Activated naive CD4-positive, alpha-beta T cell treated with anti-CD3 and anti-CD28 coated beads, Interleukin-2, amount 50 U/mL, for 16 hours (primary cell): ENCODE measurements around the gene EVC.

ENCODE experiments used
- DNase-seq: peaks from one replicate; pipeline ENCODE4 v3.0.0-alpha.2; 2020

The EVC gene

DNA sequence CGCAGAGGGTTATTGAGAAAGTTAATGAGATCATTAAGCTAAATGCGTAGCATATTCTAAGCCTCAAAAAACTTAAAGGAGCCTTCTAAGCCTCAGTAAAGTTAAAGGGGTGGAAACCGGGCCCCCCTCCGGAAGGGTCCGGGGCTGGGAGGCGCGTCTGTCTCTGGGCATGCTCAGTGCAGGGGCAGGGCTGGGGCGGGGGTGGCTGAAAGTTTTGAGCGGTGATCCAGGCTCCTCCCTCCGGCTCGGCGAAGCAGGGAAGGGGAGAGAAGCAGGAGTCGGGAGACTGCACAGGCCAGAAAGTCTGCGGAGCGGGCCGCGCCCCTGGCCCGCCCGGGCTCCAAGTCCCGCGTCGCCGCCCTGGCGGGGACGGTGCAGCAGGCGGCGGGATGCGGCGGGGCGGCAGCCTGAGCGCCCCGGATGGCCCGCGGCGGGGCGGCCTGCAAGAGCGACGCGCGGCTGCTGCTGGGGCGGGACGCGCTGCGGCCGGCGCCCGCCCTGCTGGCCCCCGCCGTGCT is at the start of gene EVC:
Gene EVC, plus strand, starts transcription at position 241 of the 518 bp plus-strand sequence. Its CDS starts 180 bp downstream, at position 421.
- no peak for DNase-seq

- no peak for DNase-seq
Measured at GRCh38 chr4:5661237-5661636, 49.8 kb upstream of the EVC start.

DNA sequence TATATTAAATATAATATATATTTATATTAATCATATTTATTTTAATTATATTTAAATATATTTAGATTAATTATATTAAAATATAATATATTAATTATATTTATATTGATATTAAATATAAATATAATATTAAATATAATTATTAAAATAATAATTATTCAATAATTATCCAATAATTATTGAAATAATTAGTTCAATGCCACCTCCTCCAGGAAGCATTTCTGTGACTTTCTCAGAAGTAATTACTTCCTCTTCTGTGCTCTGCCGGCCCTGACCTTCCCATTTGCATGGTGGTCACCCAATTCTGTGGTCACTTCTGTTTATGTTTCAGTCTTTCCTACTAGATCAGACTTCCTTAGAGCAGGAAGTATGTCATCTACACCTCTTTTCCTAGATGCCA is 48.4 kb upstream of the EVC start:
- DNase-seq: no peak

GRCh38 chr4:5664778-5665177 is 46.2 kb upstream of the EVC start:
- no peak for DNase-seq

DNA sequence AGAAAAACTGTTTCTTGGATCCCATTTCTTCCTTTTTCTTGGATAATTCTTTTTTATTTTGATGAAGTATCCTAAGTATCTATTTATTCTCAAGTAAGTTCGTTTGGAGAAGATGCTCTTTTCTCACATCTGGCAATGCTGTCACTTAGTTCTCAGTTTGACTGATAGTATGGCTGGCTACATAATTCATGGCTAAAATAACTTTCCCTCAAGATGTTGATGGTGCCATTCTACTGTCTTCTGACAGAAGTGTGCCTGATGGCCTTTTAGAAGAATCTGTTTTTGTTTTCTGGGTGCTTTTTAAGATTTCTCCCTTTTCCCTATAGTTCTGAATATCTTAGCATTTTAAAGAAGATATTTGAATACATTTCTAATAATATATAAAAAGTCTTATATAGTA is 44.3 kb upstream of the EVC start:
- DNase-seq: no peak

DNA sequence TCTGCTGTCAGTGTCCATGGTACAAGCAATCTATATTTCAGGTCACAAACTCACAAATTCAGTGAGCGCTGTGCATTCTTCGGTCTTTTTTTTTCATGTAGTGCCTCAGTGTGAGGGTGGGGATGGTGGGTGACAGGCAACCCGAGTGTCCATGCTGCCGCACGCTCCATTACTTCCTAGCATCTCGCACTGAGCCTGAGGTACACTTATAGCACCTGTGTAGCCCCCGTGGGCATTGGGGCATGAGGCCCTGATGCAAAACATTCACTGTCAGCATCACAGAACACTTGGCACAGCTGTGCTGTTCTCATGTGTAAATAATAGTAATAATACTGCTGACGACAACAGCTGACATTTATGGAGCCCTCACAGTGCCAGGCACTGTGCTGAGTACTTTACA is 34.2 kb upstream of the EVC start:
- DNase-seq: no peak

DNA sequence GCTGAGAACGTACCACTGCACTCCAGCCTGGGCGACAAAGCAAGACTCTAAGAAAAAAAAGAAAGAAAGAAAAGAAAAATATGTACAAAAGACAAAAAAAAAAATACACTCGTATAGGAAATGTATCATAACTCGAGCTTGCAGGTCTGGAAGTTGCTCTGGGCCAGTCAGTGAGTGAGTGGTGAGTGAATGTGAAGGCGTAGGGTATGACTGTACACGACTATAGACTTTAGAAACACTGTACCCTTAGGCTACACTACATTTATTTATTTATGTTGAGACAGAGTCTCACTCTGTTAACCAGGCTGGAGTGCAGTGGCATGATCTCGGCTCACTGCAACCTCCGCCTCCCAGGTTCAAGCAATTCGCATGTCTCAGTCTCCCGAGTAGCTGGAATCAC is 32.0 kb upstream of the EVC start:
- no peak for DNase-seq

DNA sequence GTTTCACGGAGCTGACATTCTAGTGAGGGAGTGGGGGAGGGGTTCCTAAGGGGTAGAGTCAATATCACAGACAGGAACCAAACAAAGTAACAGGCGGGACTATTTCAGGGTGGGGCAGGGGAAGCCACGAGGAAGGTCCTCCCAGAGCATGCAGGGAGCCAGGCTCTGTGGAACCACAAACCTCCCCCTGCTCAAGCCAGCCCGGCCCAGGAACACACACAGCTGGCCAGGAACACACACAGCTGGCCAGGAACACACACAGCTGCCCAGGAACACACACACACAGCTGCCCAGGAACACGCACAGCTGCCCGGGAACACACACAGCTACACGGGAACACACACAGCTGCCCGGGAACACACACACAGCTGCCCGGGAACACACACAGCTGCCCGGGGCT is 27.4 kb upstream of the EVC start:
- no peak for DNase-seq

DNA sequence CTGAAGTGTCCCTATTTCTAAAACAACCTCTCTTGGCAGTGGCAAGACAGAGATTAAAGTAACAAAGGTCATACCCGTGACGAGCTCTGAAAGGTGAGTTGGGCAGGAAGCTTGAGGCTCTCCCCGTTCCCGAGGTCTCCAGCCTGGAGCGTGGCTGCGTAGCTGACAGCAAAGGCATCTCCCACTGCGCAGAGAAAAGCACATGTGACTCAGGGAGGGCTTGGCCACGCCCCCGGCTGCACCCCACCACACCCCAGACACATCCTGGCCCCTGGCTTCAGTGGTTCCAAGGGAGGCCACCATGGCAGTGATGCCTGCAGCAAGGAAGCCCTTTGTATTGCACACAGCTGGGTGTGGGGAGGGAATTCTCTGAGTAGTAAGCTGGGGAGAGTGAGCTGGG is 25.7 kb upstream of the EVC start:
- no peak for DNase-seq

GRCh38 chr4:5686338-5686737 is 24.7 kb upstream of the EVC start:
- no peak for DNase-seq

GRCh38 chr4:5689065-5689464 is 21.9 kb upstream of the EVC start:
- no peak for DNase-seq

GRCh38 chr4:5691491-5692132 is 19.4 kb upstream of the EVC start:
- no peak for DNase-seq

DNA sequence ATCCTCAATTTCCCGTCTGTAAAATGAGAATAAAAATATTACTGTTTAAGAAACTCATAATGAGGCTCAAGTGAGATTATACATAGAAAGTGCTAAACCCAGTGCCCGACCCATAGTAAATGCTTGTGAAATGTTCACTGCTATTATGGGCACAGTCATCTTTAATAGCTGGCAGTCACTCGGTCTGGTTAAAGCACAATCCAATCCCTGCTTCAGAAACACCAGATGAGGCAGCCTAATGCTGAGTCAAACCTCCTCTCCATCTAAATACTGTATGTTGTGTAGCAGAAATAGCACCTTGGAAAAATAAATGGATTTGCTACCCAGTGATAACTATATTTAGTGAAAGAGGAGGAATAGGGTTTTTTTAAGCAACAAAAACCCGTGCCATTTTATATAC is 17.1 kb upstream of the EVC start:
- no peak for DNase-seq

GRCh38 chr4:5696341-5696740 is 14.7 kb upstream of the EVC start:
- DNase-seq: no peak

DNA sequence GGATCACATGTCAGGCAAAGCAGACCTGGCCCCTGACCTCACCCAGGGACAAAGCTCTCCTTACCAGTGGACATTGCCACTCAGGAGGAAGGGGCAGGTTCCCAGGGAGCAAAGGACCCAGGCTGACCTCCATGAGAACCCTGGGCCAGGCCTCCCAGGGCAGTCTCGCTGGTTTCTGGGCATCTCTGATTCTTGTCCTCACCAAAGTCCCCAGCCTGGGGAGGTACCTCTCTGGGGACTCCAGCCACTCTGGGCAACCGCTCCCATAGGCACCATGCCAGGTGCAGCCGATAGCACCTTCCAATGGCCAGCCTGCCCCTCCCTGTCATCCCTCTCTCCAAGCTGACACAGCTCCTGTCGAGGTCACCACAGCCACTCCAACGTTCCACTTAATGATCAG is 10.5 kb upstream of the EVC start:
- DNase-seq: no peak

- no peak for DNase-seq
Measured at GRCh38 chr4:5701971-5702370, 9.0 kb upstream of the EVC start.

- no peak for DNase-seq
Measured at GRCh38 chr4:5703831-5704230, 7.2 kb upstream of the EVC start.

DNA sequence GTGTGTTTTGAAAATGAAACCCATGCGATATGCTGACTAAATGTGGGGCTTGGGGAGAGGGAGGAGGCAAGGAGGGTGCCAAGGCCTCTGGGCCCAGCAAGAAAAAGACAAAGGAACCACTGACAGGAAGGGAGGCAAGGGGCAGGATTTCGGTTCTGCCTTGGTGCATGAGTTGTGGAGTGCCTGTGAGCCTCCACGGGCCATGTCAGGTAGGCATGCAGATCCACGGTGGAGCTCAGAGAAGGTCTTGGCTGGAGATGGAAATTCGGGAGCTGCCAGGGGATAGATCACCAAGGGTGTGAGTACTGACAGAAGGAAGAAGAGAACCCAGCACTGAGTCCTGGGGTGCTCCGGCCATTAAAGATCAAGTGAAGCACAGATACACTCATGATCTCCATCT is 6.7 kb upstream of the EVC start:
- no peak for DNase-seq

DNA sequence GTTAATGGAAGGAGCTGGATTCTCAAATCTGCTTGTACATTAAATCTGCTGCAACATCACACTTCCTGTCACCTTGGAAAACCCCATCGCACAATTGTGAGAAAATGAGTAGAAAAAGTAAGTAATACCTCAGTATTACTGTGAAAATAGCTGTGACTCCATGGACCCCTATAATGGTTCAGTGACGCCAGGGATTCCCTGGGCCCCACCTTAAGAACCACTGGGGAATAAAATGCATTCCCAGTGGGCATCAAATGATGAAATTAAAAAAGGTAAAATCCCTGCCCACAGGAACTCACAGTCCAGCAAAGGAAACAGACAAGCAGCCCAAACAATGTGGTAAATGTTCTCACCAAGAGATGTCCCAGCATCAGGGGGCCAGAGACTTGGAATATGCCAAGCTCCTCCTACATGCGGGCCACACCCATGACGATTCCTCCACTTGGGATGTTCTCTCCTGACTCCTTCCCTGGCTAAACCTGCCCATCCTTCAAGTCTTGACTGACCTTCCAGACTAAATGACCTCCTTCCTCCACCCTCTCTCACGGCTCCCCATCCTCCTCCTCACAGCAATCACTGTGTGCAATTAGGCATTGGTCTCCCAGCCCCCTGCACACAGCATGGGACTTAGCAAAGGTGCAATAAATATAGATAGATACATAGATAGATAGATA is 5.2 kb upstream of the EVC start:
- no peak for DNase-seq

DNA sequence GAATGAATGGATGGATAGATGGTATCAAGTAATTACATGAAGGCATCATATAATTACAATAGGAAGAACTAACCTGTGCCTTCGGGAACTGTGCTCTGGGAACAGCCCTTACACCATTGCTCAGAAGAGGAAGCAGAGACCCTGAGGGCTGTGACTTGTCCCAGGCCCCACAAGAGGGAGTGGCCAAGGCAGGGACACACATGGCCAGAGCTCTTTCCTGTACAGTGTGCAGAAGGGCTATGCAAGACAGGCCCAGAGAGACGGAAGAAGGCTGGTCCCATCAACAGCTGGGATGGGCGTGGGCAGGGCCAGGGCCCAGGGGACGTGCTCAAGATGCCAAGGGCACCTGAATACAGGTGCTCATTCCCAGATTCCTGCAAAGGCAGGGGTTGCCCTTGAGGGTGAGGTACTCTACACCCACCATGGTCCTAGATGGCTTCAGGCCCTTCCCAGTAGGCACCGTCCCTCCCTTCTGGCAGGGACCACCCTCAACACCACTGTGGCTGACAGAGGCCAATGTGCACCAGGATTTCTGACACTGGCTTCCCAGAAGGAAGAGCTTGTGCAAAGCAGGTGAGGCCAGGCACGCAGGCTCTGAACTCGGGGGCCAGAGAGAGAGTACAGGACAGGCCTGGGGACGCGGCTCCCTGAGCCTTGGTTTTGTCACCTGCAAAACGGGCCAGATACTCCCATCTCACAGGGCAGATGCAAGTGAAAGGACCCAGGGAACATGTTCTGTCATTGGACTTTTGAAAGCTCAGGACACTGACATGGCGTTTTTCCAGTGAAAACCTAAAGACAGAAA is 4.3 kb upstream of the EVC start:
- DNase-seq: no peak

- DNase-seq: no peak
Measured at GRCh38 chr4:5707366-5707765, 3.6 kb upstream of the EVC start.

GRCh38 chr4:5707778-5708448 is 3.1 kb upstream of the EVC start:
- no peak for DNase-seq

- no peak for DNase-seq
Measured at GRCh38 chr4:5708449-5709206, 2.4 kb upstream of the EVC start, which contains the start of gene EVC2. EVC2 (minus strand) TSS chr4:5708559; CDS start chr4:5708513, 46 bp downstream.
